ENCODE results near the gene YPEL3.

The YPEL3 gene

DNA sequence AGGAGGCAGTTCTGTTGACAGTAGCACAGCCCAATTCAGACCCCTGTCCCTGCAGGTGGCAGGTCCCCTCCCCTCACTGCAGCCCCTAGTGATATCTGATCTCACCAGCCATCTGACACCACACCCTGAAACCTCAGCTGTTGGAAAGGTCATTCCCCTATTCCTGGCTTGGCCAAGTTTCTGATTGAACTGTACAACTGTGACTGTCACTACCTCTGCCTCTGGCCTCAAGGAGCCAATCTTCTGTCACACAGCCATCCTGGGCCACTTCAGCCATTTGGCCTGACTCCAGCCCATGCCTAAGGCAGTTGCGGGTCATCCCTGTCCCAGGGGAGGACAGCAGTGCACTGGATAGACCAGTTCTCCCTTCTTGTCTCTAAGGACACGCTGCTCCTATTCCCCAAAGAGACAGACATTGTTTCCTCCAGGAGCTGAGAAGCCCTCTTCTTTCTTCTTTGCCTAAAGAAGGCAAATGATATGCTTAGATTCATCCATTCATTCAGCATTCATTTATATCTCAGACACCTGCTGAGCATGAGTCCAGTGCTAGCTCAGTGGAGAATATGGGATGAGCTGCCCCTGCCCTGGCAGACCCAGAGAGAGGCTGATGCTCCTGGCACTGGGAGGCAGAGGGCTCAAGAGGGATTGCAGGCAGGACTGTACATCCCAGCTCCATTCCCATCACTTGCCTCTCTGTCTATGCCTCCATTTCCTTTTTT lies 35.0 kb downstream of the YPEL3 start (continued):
- TF ChIP-seq ZNF561 (tag by site-specific recombination; IDR thresholded peaks at IDR 0.05; ENCODE audit: borderline replicate concordance), result no peak
- no peak for TF ChIP-seq ZNF670 (tag by site-specific recombination; IDR thresholded peaks at IDR 0.05; ENCODE audit: low read depth)
- TF ChIP-seq ZNF426 (tag by site-specific recombination; IDR thresholded peaks at IDR 0.05), result no peak
- 0 out of 2 replicates have a peak, but pooled peaks have one; percentile 15 for TF ChIP-seq SP7 (tag by site-specific recombination; IDR thresholded peaks at IDR 0.05)
- TF ChIP-seq ZBTB17 (tag by site-specific recombination; IDR thresholded peaks at IDR 0.05), result peak; percentile 95
- no peak for TF ChIP-seq ZNF837 (tag by site-specific recombination; IDR thresholded peaks at IDR 0.05)
- TF ChIP-seq ZNF223 (tag by site-specific recombination; IDR thresholded peaks at IDR 0.05), result no peak
- TF ChIP-seq ZNF76 (tag by site-specific recombination; IDR thresholded peaks at IDR 0.05; ENCODE audit: borderline replicate concordance, low read depth), result no peak
- TF ChIP-seq ZNF155 (tag by site-specific recombination; IDR thresholded peaks at IDR 0.05), result no peak
- TF ChIP-seq ZNF658 (tag by site-specific recombination; IDR thresholded peaks at IDR 0.05), result no peak
- no peak for TF ChIP-seq ZNF394 (tag by site-specific recombination; IDR thresholded peaks at IDR 0.05; ENCODE audit: borderline replicate concordance)
- 0 out of 2 replicates have a peak, but pooled peaks have one; percentile 19 for TF ChIP-seq SP2 (tag by site-specific recombination; IDR thresholded peaks at IDR 0.05)
- TF ChIP-seq ZNF175 (tag by site-specific recombination; IDR thresholded peaks at IDR 0.05), result no peak
- TF ChIP-seq, protein P1, sequence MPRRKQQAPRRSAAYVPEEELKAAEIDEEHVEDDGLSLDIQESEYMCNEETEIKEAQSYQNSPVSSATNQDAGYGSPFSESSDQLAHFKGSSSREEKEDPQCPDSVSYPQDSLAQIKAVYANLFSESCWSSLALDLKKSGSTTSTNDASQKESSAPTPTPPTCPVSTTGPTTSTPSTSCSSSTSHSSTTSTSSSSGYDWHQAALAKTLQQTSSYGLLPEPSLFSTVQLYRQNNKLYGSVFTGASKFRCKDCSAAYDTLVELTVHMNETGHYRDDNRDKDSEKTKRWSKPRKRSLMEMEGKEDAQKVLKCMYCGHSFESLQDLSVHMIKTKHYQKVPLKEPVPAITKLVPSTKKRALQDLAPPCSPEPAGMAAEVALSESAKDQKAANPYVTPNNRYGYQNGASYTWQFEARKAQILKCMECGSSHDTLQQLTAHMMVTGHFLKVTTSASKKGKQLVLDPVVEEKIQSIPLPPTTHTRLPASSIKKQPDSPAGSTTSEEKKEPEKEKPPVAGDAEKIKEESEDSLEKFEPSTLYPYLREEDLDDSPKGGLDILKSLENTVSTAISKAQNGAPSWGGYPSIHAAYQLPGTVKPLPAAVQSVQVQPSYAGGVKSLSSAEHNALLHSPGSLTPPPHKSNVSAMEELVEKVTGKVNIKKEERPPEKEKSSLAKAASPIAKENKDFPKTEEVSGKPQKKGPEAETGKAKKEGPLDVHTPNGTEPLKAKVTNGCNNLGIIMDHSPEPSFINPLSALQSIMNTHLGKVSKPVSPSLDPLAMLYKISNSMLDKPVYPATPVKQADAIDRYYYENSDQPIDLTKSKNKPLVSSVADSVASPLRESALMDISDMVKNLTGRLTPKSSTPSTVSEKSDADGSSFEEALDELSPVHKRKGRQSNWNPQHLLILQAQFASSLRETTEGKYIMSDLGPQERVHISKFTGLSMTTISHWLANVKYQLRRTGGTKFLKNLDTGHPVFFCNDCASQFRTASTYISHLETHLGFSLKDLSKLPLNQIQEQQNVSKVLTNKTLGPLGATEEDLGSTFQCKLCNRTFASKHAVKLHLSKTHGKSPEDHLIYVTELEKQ (tag by site-specific recombination; IDR thresholded peaks at IDR 0.05; ENCODE audit: borderline replicate concordance), result no peak
- TF ChIP-seq ZNF292 (tag by site-specific recombination; IDR thresholded peaks at IDR 0.05; ENCODE audit: borderline replicate concordance, low read depth), result no peak
- TF ChIP-seq, protein P2, sequence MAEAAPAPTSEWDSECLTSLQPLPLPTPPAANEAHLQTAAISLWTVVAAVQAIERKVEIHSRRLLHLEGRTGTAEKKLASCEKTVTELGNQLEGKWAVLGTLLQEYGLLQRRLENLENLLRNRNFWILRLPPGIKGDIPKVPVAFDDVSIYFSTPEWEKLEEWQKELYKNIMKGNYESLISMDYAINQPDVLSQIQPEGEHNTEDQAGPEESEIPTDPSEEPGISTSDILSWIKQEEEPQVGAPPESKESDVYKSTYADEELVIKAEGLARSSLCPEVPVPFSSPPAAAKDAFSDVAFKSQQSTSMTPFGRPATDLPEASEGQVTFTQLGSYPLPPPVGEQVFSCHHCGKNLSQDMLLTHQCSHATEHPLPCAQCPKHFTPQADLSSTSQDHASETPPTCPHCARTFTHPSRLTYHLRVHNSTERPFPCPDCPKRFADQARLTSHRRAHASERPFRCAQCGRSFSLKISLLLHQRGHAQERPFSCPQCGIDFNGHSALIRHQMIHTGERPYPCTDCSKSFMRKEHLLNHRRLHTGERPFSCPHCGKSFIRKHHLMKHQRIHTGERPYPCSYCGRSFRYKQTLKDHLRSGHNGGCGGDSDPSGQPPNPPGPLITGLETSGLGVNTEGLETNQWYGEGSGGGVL (tag by site-specific recombination; IDR thresholded peaks at IDR 0.05), result 0 out of 2 replicates have a peak, but pooled peaks have one; percentile 3
- peak; percentile 59; the same call in 1 of the 2 replicates for TF ChIP-seq ZNF362 (tag by site-specific recombination; IDR thresholded peaks at IDR 0.05)
- TF ChIP-seq KLF17 (tag by site-specific recombination; IDR thresholded peaks at IDR 0.05), result no peak
- TF ChIP-seq ZNF571 (tag by site-specific recombination; IDR thresholded peaks at IDR 0.05), result no peak
- TF ChIP-seq ZEB2 (tag by site-specific recombination; IDR thresholded peaks at IDR 0.05), result no peak
- no peak for TF ChIP-seq ZNF266 (tag by site-specific recombination; IDR thresholded peaks at IDR 0.05; ENCODE audit: low read depth)
- TF ChIP-seq, protein P3, sequence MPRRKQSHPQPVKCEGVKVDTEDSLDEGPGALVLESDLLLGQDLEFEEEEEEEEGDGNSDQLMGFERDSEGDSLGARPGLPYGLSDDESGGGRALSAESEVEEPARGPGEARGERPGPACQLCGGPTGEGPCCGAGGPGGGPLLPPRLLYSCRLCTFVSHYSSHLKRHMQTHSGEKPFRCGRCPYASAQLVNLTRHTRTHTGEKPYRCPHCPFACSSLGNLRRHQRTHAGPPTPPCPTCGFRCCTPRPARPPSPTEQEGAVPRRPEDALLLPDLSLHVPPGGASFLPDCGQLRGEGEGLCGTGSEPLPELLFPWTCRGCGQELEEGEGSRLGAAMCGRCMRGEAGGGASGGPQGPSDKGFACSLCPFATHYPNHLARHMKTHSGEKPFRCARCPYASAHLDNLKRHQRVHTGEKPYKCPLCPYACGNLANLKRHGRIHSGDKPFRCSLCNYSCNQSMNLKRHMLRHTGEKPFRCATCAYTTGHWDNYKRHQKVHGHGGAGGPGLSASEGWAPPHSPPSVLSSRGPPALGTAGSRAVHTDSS (tag by site-specific recombination; IDR thresholded peaks at IDR 0.05), result no peak
- no peak for TF ChIP-seq ZNF311 (tag by site-specific recombination; IDR thresholded peaks at IDR 0.05; ENCODE audit: borderline replicate concordance)
- TF ChIP-seq HOXA7 (CRISPR knock-in tag; IDR thresholded peaks at IDR 0.05; ENCODE audit: borderline replicate concordance), result no peak
- no peak for TF ChIP-seq ZNF23 (tag by site-specific recombination; IDR thresholded peaks at IDR 0.05; ENCODE audit: borderline replicate concordance)
- TF ChIP-seq ZNF624 (tag by site-specific recombination; IDR thresholded peaks at IDR 0.05), result no peak
- no peak for TF ChIP-seq ZNF335 (tag by site-specific recombination; conservative IDR thresholded peaks at IDR 0.05)
- no peak for TF ChIP-seq PRDM6 (tag by site-specific recombination; IDR thresholded peaks at IDR 0.05)
- TF ChIP-seq ZNF433 (tag by site-specific recombination; IDR thresholded peaks at IDR 0.05; ENCODE audit: low read depth), result no peak
- no peak for TF ChIP-seq GLIS1 (tag by site-specific recombination; IDR thresholded peaks at IDR 0.05)

Data from HEK293 (cell line).